ENCODE measurements around the gene FAM20B.

The FAM20B gene

GRCh38 chr1:179119513-179119912 is 93.8 kb downstream of the FAM20B start:
- Histone ChIP-seq H3K79me2 (ENCODE audit: insufficient read depth, low read depth) (no peaks in the 10 kb centered on the region), H2AFZ (ENCODE audit: low read depth) (no peak overlapping the region), H3K36me3 (ENCODE audit: insufficient read depth) (no peaks in the 10 kb centered on the region; the same call in 1 of the 2 replicates), H3K4me1 (ENCODE audit: low read depth, poor library complexity, severe bottlenecking) (peaks cover 9% of the 10 kb centered on the region), H3K9ac (no peak overlapping the region), H3K4me3 (IDR thresholded peaks at IDR 0.05; ENCODE audit: insufficient read depth, low read depth, low read length) (no peak overlapping the region), H3K27ac (no peak overlapping the region), H3K27me3 (ENCODE audit: insufficient read depth, low read depth) (no peaks in the 10 kb centered on the region), H4K20me1 (ENCODE audit: insufficient read depth) (no peaks in the 10 kb centered on the region), H3K4me2 (no peak overlapping the region)
- TF ChIP-seq, protein P1, sequence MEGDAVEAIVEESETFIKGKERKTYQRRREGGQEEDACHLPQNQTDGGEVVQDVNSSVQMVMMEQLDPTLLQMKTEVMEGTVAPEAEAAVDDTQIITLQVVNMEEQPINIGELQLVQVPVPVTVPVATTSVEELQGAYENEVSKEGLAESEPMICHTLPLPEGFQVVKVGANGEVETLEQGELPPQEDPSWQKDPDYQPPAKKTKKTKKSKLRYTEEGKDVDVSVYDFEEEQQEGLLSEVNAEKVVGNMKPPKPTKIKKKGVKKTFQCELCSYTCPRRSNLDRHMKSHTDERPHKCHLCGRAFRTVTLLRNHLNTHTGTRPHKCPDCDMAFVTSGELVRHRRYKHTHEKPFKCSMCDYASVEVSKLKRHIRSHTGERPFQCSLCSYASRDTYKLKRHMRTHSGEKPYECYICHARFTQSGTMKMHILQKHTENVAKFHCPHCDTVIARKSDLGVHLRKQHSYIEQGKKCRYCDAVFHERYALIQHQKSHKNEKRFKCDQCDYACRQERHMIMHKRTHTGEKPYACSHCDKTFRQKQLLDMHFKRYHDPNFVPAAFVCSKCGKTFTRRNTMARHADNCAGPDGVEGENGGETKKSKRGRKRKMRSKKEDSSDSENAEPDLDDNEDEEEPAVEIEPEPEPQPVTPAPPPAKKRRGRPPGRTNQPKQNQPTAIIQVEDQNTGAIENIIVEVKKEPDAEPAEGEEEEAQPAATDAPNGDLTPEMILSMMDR (conservative IDR thresholded peaks at IDR 0.05; ENCODE audit: low read depth, low read length): no peak

- H3K27ac ChIP-seq: no peak overlapping the region
- H4K20me1 ChIP-seq (ENCODE audit: insufficient read depth): no peaks in the 10 kb centered on the region
- no peak overlapping the region for H3K4me3 ChIP-seq (IDR thresholded peaks at IDR 0.05; ENCODE audit: insufficient read depth, low read depth, low read length)
- no peaks in the 10 kb centered on the region for H3K79me2 ChIP-seq (ENCODE audit: insufficient read depth, low read depth)
- H3K27me3 ChIP-seq (ENCODE audit: insufficient read depth, low read depth): no peaks in the 10 kb centered on the region
- peaks cover 9% of the 10 kb centered on the region for H3K4me1 ChIP-seq (ENCODE audit: low read depth, poor library complexity, severe bottlenecking)
- no peaks in the 10 kb centered on the region; the same call in 1 of the 2 replicates for H3K36me3 ChIP-seq (ENCODE audit: insufficient read depth)
- no peak overlapping the region for H3K9ac ChIP-seq
- TF ChIP-seq, protein P1 (conservative IDR thresholded peaks at IDR 0.05; ENCODE audit: low read depth, low read length): no peak
- H3K4me2 ChIP-seq: no peak overlapping the region
- no peak overlapping the region for H2AFZ ChIP-seq (ENCODE audit: low read depth)
These were observed 95.0 kb downstream of the FAM20B start for GRCh38 chr1:179120736-179121135.

DNA sequence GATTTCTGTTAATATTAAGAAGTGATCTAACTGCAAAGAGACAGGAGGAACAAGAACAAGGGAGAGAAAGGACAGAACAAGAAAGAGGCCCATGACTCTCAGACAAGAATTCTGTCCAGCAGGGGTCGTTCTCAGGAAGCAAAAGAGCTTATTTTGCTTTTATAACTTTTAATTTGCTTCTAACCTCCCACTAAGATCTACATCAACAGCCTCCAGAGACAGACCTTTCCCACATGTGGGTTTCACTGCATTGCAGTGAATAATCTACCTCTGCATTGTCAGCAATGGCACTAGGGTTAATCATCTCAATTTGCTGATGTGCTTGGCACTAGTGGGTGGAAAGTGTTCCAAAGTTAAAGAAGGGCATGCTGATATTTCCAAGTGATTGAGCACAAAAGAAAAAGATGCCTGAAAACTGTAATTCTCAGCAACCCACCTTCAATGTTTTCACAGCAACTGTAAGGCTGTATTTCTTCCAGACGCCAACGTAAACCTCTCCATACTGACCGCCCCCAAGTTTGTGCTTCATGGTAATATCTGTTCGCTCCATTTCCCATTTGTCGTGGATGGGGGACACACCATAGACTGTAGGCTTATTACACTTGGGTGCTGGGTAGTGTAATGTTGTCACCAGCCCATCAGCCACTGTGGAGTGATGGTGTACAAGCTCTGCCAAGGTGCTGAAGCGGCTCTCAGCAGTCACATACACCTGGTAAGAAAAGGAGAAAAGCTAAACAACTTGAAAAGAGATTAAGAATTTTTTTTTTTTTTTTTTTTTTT is 95.7 kb downstream of the FAM20B start:
- no peaks in the 10 kb centered on the region for H4K20me1 ChIP-seq (ENCODE audit: insufficient read depth)
- no peak overlapping the region for H3K4me3 ChIP-seq (IDR thresholded peaks at IDR 0.05; ENCODE audit: insufficient read depth, low read depth, low read length)
- peaks cover 9% of the 10 kb centered on the region for H3K4me1 ChIP-seq (ENCODE audit: low read depth, poor library complexity, severe bottlenecking)
- H2AFZ ChIP-seq (ENCODE audit: low read depth): no peak overlapping the region
- H3K9ac ChIP-seq: no peak overlapping the region
- H3K4me2 ChIP-seq: no peak overlapping the region
- TF ChIP-seq, protein P1 (conservative IDR thresholded peaks at IDR 0.05; ENCODE audit: low read depth, low read length): peak; percentile 86
- no peaks in the 10 kb centered on the region for H3K79me2 ChIP-seq (ENCODE audit: insufficient read depth, low read depth)
- H3K27me3 ChIP-seq (ENCODE audit: insufficient read depth, low read depth): no peaks in the 10 kb centered on the region
- no peaks in the 10 kb centered on the region; the same call in 1 of the 2 replicates for H3K36me3 ChIP-seq (ENCODE audit: insufficient read depth)
- H3K27ac ChIP-seq: no peak overlapping the region

DNA sequence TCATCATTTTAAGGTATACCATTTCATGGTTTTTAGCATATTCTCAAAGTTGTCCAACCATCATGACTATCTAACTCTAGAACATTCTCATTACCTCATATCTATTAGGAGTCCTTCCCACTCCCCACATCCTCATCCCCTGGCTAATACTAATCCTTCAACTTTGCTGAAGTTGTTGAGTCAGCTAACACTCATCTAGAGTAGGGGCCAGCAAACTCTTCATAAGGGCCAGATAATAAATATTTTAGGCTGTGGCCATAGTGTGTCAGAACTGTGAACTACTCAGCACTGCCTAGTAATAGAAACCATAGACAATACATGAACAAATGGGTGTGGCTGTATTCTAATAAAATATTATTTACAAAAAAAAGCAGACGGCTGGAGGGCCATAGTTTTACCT is 99.2 kb downstream of the FAM20B start:
- Histone ChIP-seq H2AFZ (ENCODE audit: low read depth) (no peak overlapping the region), H3K27me3 (ENCODE audit: insufficient read depth, low read depth) (no peaks in the 10 kb centered on the region), H3K4me2 (no peak overlapping the region), H4K20me1 (ENCODE audit: insufficient read depth) (no peaks in the 10 kb centered on the region), H3K79me2 (ENCODE audit: insufficient read depth, low read depth) (no peaks in the 10 kb centered on the region), H3K27ac (no peak overlapping the region), H3K9ac (no peak overlapping the region), H3K4me3 (IDR thresholded peaks at IDR 0.05; ENCODE audit: insufficient read depth, low read depth, low read length) (no peak overlapping the region), H3K4me1 (ENCODE audit: low read depth, poor library complexity, severe bottlenecking) (peaks cover 22% of the 10 kb centered on the region), H3K36me3 (ENCODE audit: insufficient read depth) (no peaks in the 10 kb centered on the region)
- TF ChIP-seq, protein P1 (conservative IDR thresholded peaks at IDR 0.05; ENCODE audit: low read depth, low read length): no peak
